GM21619 (cell line): Measurements from ENCODE around the gene SNX6.
"Not testable (repeated sequence)": the region's sequence is repeated elsewhere in the genome, so short reads cannot be mapped to it uniquely, and the experiment has no call there.

Source experiments
- ATAC-seq: cut with Tn5 transposase; IDR thresholded peaks from one replicate; pipeline ENCODE4 v1.9.1; 2021; ENCODE audit not compliant: unreplicated experiment

Gene SNX6

GRCh38 chr14:34629657-34630529, at the start of gene SNX6:
Gene SNX6, minus strand, starts transcription at chr14:34630148. Its CDS starts 32 bp downstream, at chr14:34630116.
- ATAC-seq: peak; percentile 91

GRCh38 chr14:34678735-34679134, 48.8 kb upstream of the SNX6 start:
- no peak for ATAC-seq

GRCh38 chr14:34678306-34678705, 48.4 kb upstream of the SNX6 start:
- no peak for ATAC-seq

- no peak for ATAC-seq
These were observed 46.7 kb upstream of the SNX6 start for GRCh38 chr14:34676516-34677211.

GRCh38 chr14:34673702-34674101, 43.8 kb upstream of the SNX6 start:
- no peak for ATAC-seq

GRCh38 chr14:34671716-34672115, 41.8 kb upstream of the SNX6 start:
- no peak for ATAC-seq

- ATAC-seq: no peak
These were observed 38.2 kb upstream of the SNX6 start for GRCh38 chr14:34668111-34668510.

- no peak for ATAC-seq
These were observed 37.1 kb upstream of the SNX6 start for GRCh38 chr14:34667007-34667406.

GRCh38 chr14:34665785-34666435, 36.0 kb upstream of the SNX6 start:
- ATAC-seq: no peak

GRCh38 chr14:34662561-34663088, 32.7 kb upstream of the SNX6 start:
- no peak for ATAC-seq

GRCh38 chr14:34660796-34661195, 30.8 kb upstream of the SNX6 start:
- ATAC-seq: no peak

- no peak for ATAC-seq
These were observed 26.0 kb upstream of the SNX6 start for GRCh38 chr14:34655959-34656358.

- not testable (repeated sequence) for ATAC-seq
These were observed 23.1 kb upstream of the SNX6 start for GRCh38 chr14:34653073-34653472.

GRCh38 chr14:34652348-34652747, 22.4 kb upstream of the SNX6 start:
- ATAC-seq: not testable (repeated sequence)

GRCh38 chr14:34650786-34651584, 21.0 kb upstream of the SNX6 start:
- no peak for ATAC-seq

GRCh38 chr14:34650006-34650405, 20.1 kb upstream of the SNX6 start:
- not testable (repeated sequence) for ATAC-seq

GRCh38 chr14:34649344-34649743, 19.4 kb upstream of the SNX6 start:
- no peak for ATAC-seq

GRCh38 chr14:34646570-34647255, 16.8 kb upstream of the SNX6 start:
- no peak for ATAC-seq

- no peak for ATAC-seq
These were observed 13.4 kb upstream of the SNX6 start for GRCh38 chr14:34643361-34643760.

- no peak for ATAC-seq
These were observed 12.6 kb upstream of the SNX6 start for GRCh38 chr14:34642595-34642994.
